Endothelial cell of umbilical vein (primary cell): ENCODE results near the gene GRID1.

ENCODE experiments used
- MYC ChIP-seq: IDR thresholded peaks from one replicate; pipeline ENCODE4 v1.6.1; 2011; ENCODE audit warnings: mild to moderate bottlenecking, low read depth, low read length
- POLR2AphosphoS5 ChIP-seq: IDR thresholded peaks from 2 replicates; pipeline ENCODE4 v1.6.1; 2012; ENCODE audit warnings: low read depth, mild to moderate bottlenecking, control low read depth, low read length, moderate library complexity; ENCODE audit not compliant: insufficient read depth
- TF ChIP-seq, protein P1 (sequence below), 2 donors: IDR thresholded peaks; 1 replicate in 1 of 2; 2 replicates in 1 of 2; pipeline ENCODE4 v1.5.1; 2011; ENCODE audit warnings: low read length in 2 of 2, mild to moderate bottlenecking in 2 of 2, moderate library complexity in 2 of 2, control low read depth in 1 of 2, inconsistent platforms in 1 of 2, low read depth in 1 of 2; ENCODE audit not compliant: insufficient read depth in 1 of 2; ENCODE audit errors: extremely low read depth in 1 of 2
- TF ChIP-seq, protein P2 (sequence below): IDR thresholded peaks from 2 replicates; pipeline ENCODE4 v1.6.1; 2011; ENCODE audit not compliant: insufficient read depth, insufficient read length

DNA sequence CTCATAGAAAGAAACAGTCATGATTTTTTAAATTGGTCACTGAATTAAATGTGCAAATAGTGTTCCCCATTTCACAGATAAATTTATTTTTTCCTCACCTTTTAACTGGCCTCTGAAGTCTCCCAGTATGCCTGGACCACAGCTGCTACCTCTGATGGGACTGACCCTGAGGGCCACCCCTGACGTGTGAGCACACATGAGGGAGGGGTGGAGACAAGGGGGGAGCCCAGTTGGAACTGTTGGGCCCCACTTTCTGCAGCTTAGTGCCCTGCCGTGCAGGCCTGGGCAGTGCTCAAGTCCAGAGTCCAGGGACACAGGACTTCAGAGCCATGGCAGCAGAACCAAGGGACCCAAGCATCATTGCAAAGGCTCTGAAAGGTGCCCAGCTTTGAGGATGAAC lies 243.9 kb downstream of the GRID1 start:
- TF ChIP-seq POLR2AphosphoS5 (no peak), MYC (no peak)
- TF ChIP-seq, protein P1, sequence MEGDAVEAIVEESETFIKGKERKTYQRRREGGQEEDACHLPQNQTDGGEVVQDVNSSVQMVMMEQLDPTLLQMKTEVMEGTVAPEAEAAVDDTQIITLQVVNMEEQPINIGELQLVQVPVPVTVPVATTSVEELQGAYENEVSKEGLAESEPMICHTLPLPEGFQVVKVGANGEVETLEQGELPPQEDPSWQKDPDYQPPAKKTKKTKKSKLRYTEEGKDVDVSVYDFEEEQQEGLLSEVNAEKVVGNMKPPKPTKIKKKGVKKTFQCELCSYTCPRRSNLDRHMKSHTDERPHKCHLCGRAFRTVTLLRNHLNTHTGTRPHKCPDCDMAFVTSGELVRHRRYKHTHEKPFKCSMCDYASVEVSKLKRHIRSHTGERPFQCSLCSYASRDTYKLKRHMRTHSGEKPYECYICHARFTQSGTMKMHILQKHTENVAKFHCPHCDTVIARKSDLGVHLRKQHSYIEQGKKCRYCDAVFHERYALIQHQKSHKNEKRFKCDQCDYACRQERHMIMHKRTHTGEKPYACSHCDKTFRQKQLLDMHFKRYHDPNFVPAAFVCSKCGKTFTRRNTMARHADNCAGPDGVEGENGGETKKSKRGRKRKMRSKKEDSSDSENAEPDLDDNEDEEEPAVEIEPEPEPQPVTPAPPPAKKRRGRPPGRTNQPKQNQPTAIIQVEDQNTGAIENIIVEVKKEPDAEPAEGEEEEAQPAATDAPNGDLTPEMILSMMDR (IDR thresholded peaks at IDR 0.05; ENCODE audit: extremely low read depth in 1 of 2, insufficient read depth in 1 of 2, low read depth in 1 of 2, low read length in 2 of 2), result no peak
- TF ChIP-seq, protein P2, sequence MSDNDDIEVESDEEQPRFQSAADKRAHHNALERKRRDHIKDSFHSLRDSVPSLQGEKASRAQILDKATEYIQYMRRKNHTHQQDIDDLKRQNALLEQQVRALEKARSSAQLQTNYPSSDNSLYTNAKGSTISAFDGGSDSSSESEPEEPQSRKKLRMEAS, result no peak
